K562 (cell line): ENCODE results near the gene AMY1A. TPM values are rescaled to one million over a fixed set of nuclear protein-coding genes. Genes with fewer than 3 reads are reported as not detected.
"Not testable (repeated sequence)": the region's sequence is repeated elsewhere in the genome, so short reads cannot be mapped to it uniquely, and the experiment has no call there.

Experiments used
- ATAC-seq: fragments of 200-7000 bp; cut with Tn5 transposase; 3 replicates; pipeline ENCODE4 v1.9.1; 2020; ENCODE audit warnings: moderate library complexity
- Bru-seq: library from RNA; stranded (reverse); fragments of 400-500 nt; gene quantifications from one replicate; lab custom pipeline; 2021; lab: Mats Ljungman, UMichigan
- BruChase-seq, 2 experiments: library from RNA; stranded (reverse); fragments of 400-500 nt; gene quantifications; one replicate each; lab custom pipeline; 2021; lab: Mats Ljungman, UMichigan
- BruUV-seq: library from RNA; stranded (reverse); fragments of 400-500 nt; replicated peaks from 2 replicates; lab custom pipeline; 2021; lab: Mats Ljungman, UMichigan
- CTCF ChIA-PET: fragments of 300-600 bp; formaldehyde crosslinking; extraction: SDS; loops from one replicate; lab custom pipeline; 2021; ENCODE audit warnings: low intra/inter-chr PET ratio; lab: Yijun Ruan, JAX
- POLR2A ChIA-PET: fragments of 300-600, 350-650 bp; sonication (Branson Sonifier 250); formaldehyde crosslinking; extraction: SDS; loops from one replicate; lab custom pipeline; 2021; ENCODE audit warnings: antibody characterized with exemption, inconsistent platforms; lab: Yijun Ruan, JAX
- DNase-seq, 4 experiments: peaks; one replicate each; pipeline versions ENCODE4 v3.0.0 to v3.0.0-alpha.2; 2011 to 2018; ENCODE audit warnings: low spot score in 3 of 4, mixed read lengths in 3 of 4; ENCODE audit errors: extremely low read depth in 1 of 4
- FAIRE-seq: peaks from 2 replicates; lab custom pipeline; 2011; peaks lifted over from hg19 to GRCh38; lab: Jason Lieb, UNC
- H2AFZ ChIP-seq: 2 replicates; pipeline ENCODE4 v1.6.0; 2011; ENCODE audit warnings: low read depth, low read length, control low read depth, inconsistent platforms
- H3K27ac ChIP-seq: fragments of 200-600 bp; 3 replicates; pipeline ENCODE4 v1.8.0; 2011; ENCODE audit warnings: low read depth, mild to moderate bottlenecking, control low read depth, inconsistent platforms, low read length, moderate library complexity, mixed read lengths; ENCODE audit errors: extremely low read depth
- H3K27me3 ChIP-seq, 2 experiments: fragments of 300-600 bp in 1 of 2; 2 replicates in 1 of 2; 3 replicates in 1 of 2; pipeline versions ENCODE4 v1.6.0 to v1.8.0; 2011; ENCODE audit warnings: inconsistent platforms in 2 of 2, low read length in 2 of 2, mild to moderate bottlenecking in 1 of 2, mixed read lengths in 1 of 2, moderate library complexity in 1 of 2; ENCODE audit not compliant: control insufficient read depth in 2 of 2, insufficient read depth in 2 of 2
- H3K36me3 ChIP-seq: fragments of 300-600 bp; 3 replicates; pipeline ENCODE4 v1.8.0; 2011; ENCODE audit warnings: mild to moderate bottlenecking, low read length, inconsistent platforms; ENCODE audit not compliant: control insufficient read depth, insufficient read depth
- H3K4me1 ChIP-seq, 2 experiments: fragments of 200-600 bp in 1 of 2; replicated peaks in 1 of 2; 2 replicates in 1 of 2; 3 replicates in 1 of 2; pipeline versions ENCODE4 v1.5.1 to v1.8.0; 2011; ENCODE audit warnings: inconsistent platforms in 2 of 2, low read length in 2 of 2, mild to moderate bottlenecking in 1 of 2, mixed read lengths in 1 of 2, moderate library complexity in 1 of 2; ENCODE audit not compliant: control insufficient read depth in 2 of 2, insufficient read depth in 2 of 2
- H3K4me2 ChIP-seq: 2 replicates; pipeline ENCODE4 v1.6.1; 2011; ENCODE audit warnings: low read length, control low read depth, inconsistent platforms, mixed read lengths; ENCODE audit not compliant: insufficient read depth
- H3K4me3 ChIP-seq: fragments of 200-600 bp; sonication (generic), shearing (Covaris generic); 2 replicates; pipeline ENCODE4 v1.5.1; 2016; ENCODE audit warnings: control low read depth, inconsistent platforms
- H3K79me2 ChIP-seq: fragments of 200-600 bp; 3 replicates; pipeline ENCODE4 v1.8.0; 2011; ENCODE audit warnings: low read length, inconsistent platforms; ENCODE audit not compliant: control insufficient read depth, insufficient read depth
- H3K9ac ChIP-seq, 2 experiments: 2 replicates each; pipeline versions ENCODE4 v1.6.0 to v1.6.1; 2011; ENCODE audit warnings: low read depth in 2 of 2, low read length in 2 of 2, control low read depth in 1 of 2, inconsistent platforms in 1 of 2, mild to moderate bottlenecking in 1 of 2, mixed read lengths in 1 of 2; ENCODE audit not compliant: insufficient read depth in 1 of 2
- H3K9me1 ChIP-seq: one replicate; pipeline ENCODE4 v1.6.0; 2011; ENCODE audit warnings: inconsistent platforms, mild to moderate bottlenecking, low read length, moderate library complexity; ENCODE audit not compliant: control insufficient read depth, insufficient read depth
- H3K9me3 ChIP-seq: replicated peaks from 2 replicates; pipeline ENCODE4 v1.5.1; 2011; ENCODE audit warnings: low read depth, low read length, inconsistent platforms; ENCODE audit not compliant: control insufficient read depth, insufficient read depth
- H4K20me1 ChIP-seq: replicated peaks from 2 replicates; pipeline ENCODE4 v1.6.1; 2011; ENCODE audit warnings: low read length, inconsistent platforms, mixed read lengths; ENCODE audit not compliant: control insufficient read depth, insufficient read depth
- ARHGAP35 ChIP-seq: fragments of 450-650 bp; IDR thresholded peaks from 2 replicates; pipeline ENCODE4 v1.6.1; 2018; ENCODE audit not compliant: partially characterized antibody
- CHD2 ChIP-seq: IDR thresholded peaks from 2 replicates; pipeline ENCODE4 v1.6.1; 2011; ENCODE audit warnings: low read depth, low read length
- COPS2 ChIP-seq: fragments of 450-650 bp; conservative IDR thresholded peaks from 2 replicates; pipeline ENCODE4 v1.6.1; 2016; ENCODE audit warnings: mild to moderate bottlenecking, moderate library complexity
- FOXK1 ChIP-seq: sonication (generic); formaldehyde crosslinking; IDR thresholded peaks from 2 replicates; pipeline ENCODE4 v1.8.0; 2022; ENCODE audit warnings: missing genetic modification reagents, mild to moderate bottlenecking, borderline replicate concordance
- KLF1 ChIP-seq: fragments of 450-650 bp; IDR thresholded peaks from 2 replicates; pipeline ENCODE4 v1.6.1; 2016; ENCODE audit warnings: missing genetic modification characterization, missing compliant biosample characterization
- PTRF ChIP-seq: fragments of 450-650 bp; IDR thresholded peaks from 2 replicates; pipeline ENCODE4 v1.6.1; 2016; ENCODE audit warnings: mild to moderate bottlenecking, missing genetic modification characterization, missing compliant biosample characterization
- ZBTB11 ChIP-seq, 3 experiments: fragments of 200-800 bp in 1 of 3; fragments of 250-450 bp in 1 of 3; fragments of 450-650 bp in 1 of 3; sonication (Bioruptor Pico) in 1 of 3; sonication (Bioruptor generic) in 1 of 3; formaldehyde crosslinking in 1 of 3; IDR thresholded peaks; 2 replicates each; pipeline versions ENCODE4 v1.6.1 to v1.8.0; 2016 to 2022; ENCODE audit warnings: mild to moderate bottlenecking in 2 of 3, missing genetic modification characterization in 2 of 3, missing compliant biosample characterization in 1 of 3, moderate library complexity in 1 of 3
- ZNF133 ChIP-seq: fragments of 250-450 bp; sonication (Bioruptor Pico); IDR thresholded peaks from 2 replicates; pipeline ENCODE4 v1.4.0; 2020; ENCODE audit warnings: mild to moderate bottlenecking
- ZNF134 ChIP-seq: fragments of 250-450 bp; sonication (Bioruptor Pico); conservative IDR thresholded peaks from 2 replicates; pipeline ENCODE4 v1.4.0; 2020
- ZNF316 ChIP-seq: fragments of 450-650 bp; IDR thresholded peaks from 2 replicates; pipeline ENCODE4 v1.6.1; 2016
- WGBS: fragments of 100-300 bp; shearing (Covaris generic); methylation state at CpG from one replicate; pipeline ENCODE4 v1.1.6; 2016; ENCODE audit warnings: low coverage, mixed read lengths; ENCODE audit not compliant: insufficient coverage; ENCODE audit errors: missing lambda C conversion rate; 5-methylcytosine and 5-hydroxymethylcytosine counted together
- in situ Hi-C: fragments of 300-500 bp; cut with MboI; formaldehyde crosslinking; loops from 4 replicates; pipeline ENCODE4 v1.15.0; 2018; ENCODE audit warnings: inconsistent platforms, mixed read lengths
- intact Hi-C: fragments of 100-400 bp; cut with micrococcal nuclease; formaldehyde crosslinking; loops from 2 replicates; pipeline ENCODE4 v1.14.2; 2022
- long read RNA-seq, 3 experiments: library from polyadenylated mRNA in 2 of 3; library from RNA in 1 of 3; unstranded in 2 of 3; stranded (forward) in 1 of 3; transcript quantifications; one replicate each; pipeline ENCODE4 v2.0.0, GENCODE V29; 2019 to 2022
- polyA minus RNA-seq, 3 experiments: library from RNA; depleted of rRNA, polyadenylated mRNA; stranded (reverse); fragments of >200 nt; gene quantifications; 2 replicates each; pipeline ENCODE4 v1.2.3, GENCODE V29; 2011
- polyA plus RNA-seq, 8 experiments: library from polyadenylated mRNA; depleted of rRNA in 4 of 8; stranded (reverse) in 5 of 8; unstranded in 3 of 8; fragments of >200 nt; fragmentation: Nextera tagmentation in 2 of 8; fragmentation: Illumina TruSeq in 1 of 8; extraction: Ambion mirVana in 2 of 8; extraction: Trizol in 1 of 8; gene quantifications; 2 replicates each; pipeline versions ENCODE4 v1.2.1 to v1.2.3, GENCODE V29; 2011 to 2014; ENCODE audit warnings: inconsistent platforms in 1 of 8, missing spikeins in 1 of 8
- total RNA-seq, 7 experiments: library from RNA; depleted of rRNA in 6 of 7; stranded (reverse); fragments of >200 nt in 6 of 7; fragmentation: Illumina TruSeq in 2 of 7; extraction: Trizol in 2 of 7; gene quantifications; 2 replicates each; pipeline versions ENCODE4 v1.2.1 to v1.2.3, GENCODE V29; 2011 to 2021; ENCODE audit warnings: low replicate concordance in 1 of 7

Gene AMY1A
- not detected in 2 replicates for total RNA-seq (2011; cell fraction: chromatin; rRNA removed; ENCODE audit: low replicate concordance)
- not detected in 2 replicates for total RNA-seq (2011; cell fraction: nucleolus; rRNA removed)
- not detected in 2 replicates for total RNA-seq (2011; cell fraction: nucleoplasm; rRNA removed)
- not detected in 2 replicates for total RNA-seq (2014; rRNA removed)
- not detected in 2 replicates for total RNA-seq (2014; rRNA removed; fragmentation: Illumina TruSeq; extraction: Trizol)
- not detected in 2 replicates for total RNA-seq (2015; rRNA removed; fragmentation: Illumina TruSeq; extraction: Trizol)
- total RNA-seq (2021), result 0.33 TPM in 1 of 2 replicates, not detected in the other
- polyA plus RNA-seq (2011; rRNA removed), result not detected in 2 replicates
- polyA plus RNA-seq (2011; cell fraction: cytosol; rRNA removed), result not detected in 2 replicates
- polyA plus RNA-seq (2011; cell fraction: nucleus; rRNA removed), result not detected in 2 replicates
- polyA plus RNA-seq (2012), result not detected in 2 replicates
- not detected in 2 replicates for polyA plus RNA-seq (2014; fragmentation: Illumina TruSeq; extraction: Trizol)
- polyA plus RNA-seq (2014; fragmentation: Nextera tagmentation; extraction: Ambion mirVana), result not detected
- not detected in 2 replicates for polyA plus RNA-seq (2014; rRNA removed)
- not detected in 2 replicates for polyA minus RNA-seq (2011; rRNA and poly(A)+ RNA removed)
- polyA minus RNA-seq (2011; cell fraction: cytosol; rRNA and poly(A)+ RNA removed), result not detected in 2 replicates
- polyA minus RNA-seq (2011; cell fraction: nucleus; rRNA and poly(A)+ RNA removed), result not detected in 2 replicates
- not detected for Bru-seq, nascent RNA
- not detected for BruChase-seq, experiment 1, labeled RNA remaining after a 2-hour chase
- BruChase-seq, experiment 2, labeled RNA remaining after a 6-hour chase, result not detected
- long read RNA-seq, experiment 1, result 0 reads
- long read RNA-seq, experiment 2, result 0 reads
- long read RNA-seq, experiment 3, result 0 reads

DNA sequence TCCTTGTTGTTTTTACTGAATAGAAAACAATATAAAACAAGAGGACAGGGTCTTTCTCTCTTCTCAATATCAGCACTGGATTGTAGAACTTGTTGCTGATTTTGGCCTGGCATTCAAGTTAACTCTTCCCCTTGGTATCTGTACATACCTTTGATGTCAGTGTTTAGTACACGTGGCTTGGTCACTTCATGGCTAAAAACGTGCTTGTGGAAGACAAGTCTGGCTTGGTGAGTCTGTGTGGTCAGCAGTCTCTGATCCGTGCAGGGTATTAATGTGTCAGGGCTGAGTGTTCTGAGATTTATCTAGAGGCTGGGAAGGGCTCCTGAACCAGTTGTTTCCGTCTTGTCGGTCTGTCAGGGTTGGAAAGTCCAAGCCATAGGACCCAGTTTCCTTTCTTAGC lies at the start of gene AMY1A:
Gene AMY1A (plus strand): TSS at position 301 of the 400 bp plus-strand sequence. CDS start 571 bp downstream, outside the sequence.
- H3K27me3 ChIP-seq, H2AFZ ChIP-seq, H3K36me3 ChIP-seq, CTCF ChIA-PET, H3K9me3 ChIP-seq, H3K4me3 ChIP-seq, BruUV-seq, DNase-seq, ATAC-seq, in situ Hi-C loops, H3K9me1 ChIP-seq, H3K27ac ChIP-seq, H3K4me2 ChIP-seq, H3K4me1 ChIP-seq, POLR2A ChIA-PET, H3K9ac ChIP-seq, intact Hi-C loops, H3K79me2 ChIP-seq, FAIRE-seq, H4K20me1 ChIP-seq: not testable (repeated sequence)
- WGBS, result no CpG with 5 or more reads among the region's 5 CpGs

- no peaks in the 10 kb centered on the region for H3K27me3 ChIP-seq
- intact Hi-C loops, result no loop called here
- H3K79me2 ChIP-seq, result no peaks in the 10 kb centered on the region
- no peak overlapping the region for H3K27ac ChIP-seq
- 0% methylated on average over 2 of the region's 2 CpGs for WGBS
- H3K9ac ChIP-seq, result no peak overlapping the region
- in situ Hi-C loops, result no loop called here
- H3K36me3 ChIP-seq, result no peaks in the 10 kb centered on the region
- no peak overlapping the region for H3K4me3 ChIP-seq
- DNase-seq, result no peak
- H3K4me2 ChIP-seq, result no peak overlapping the region
- no peaks in the 10 kb centered on the region for H3K4me1 ChIP-seq
- no peak for ATAC-seq
- FAIRE-seq, result no peak
- no peak overlapping the region for H2AFZ ChIP-seq
- no TSS peak for BruUV-seq
- CTCF ChIA-PET, result no interaction called here
- no peaks in the 10 kb centered on the region for H3K9me1 ChIP-seq
- H4K20me1 ChIP-seq, result no peaks in the 10 kb centered on the region
- POLR2A ChIA-PET, result no interaction called here
- no peaks in the 10 kb centered on the region for H3K9me3 ChIP-seq
- TF ChIP-seq PTRF (tag), result no peak
- TF ChIP-seq ZNF316, result no peak
- no peak for TF ChIP-seq FOXK1 (CRISPR knock-in tag)
- TF ChIP-seq KLF1 (tag), result no peak
- TF ChIP-seq ZNF133 (CRISPR knock-in tag), result no peak
- TF ChIP-seq ZNF134 (CRISPR knock-in tag), result no peak
- no peak for TF ChIP-seq ZBTB11 (CRISPR knock-in tag; IDR thresholded peaks at IDR 0.05)
- no peak for TF ChIP-seq CHD2
- no peak for TF ChIP-seq COPS2
- TF ChIP-seq ARHGAP35, result no peak
Measured at GRCh38 chr1:103616362-103616761, 39.2 kb upstream of the AMY1A start.
